Ishikawa (cell line): Measurements from ENCODE around the gene PTPRE.

Experiments used
- CEBPB ChIP-seq: IDR thresholded peaks from 2 replicates; pipeline ENCODE4 v1.6.1; 2012
- CREB1 ChIP-seq: IDR thresholded peaks from 2 replicates; pipeline ENCODE4 v1.6.1; 2012; ENCODE audit warnings: low read depth
- EGR1 ChIP-seq: IDR thresholded peaks from 2 replicates; pipeline ENCODE4 v1.6.1; 2012
- EP300 ChIP-seq: IDR thresholded peaks from 2 replicates; pipeline ENCODE4 v1.6.1; 2012; ENCODE audit warnings: borderline replicate concordance
- FOXM1 ChIP-seq: IDR thresholded peaks from 2 replicates; pipeline ENCODE4 v1.6.1; 2012; ENCODE audit warnings: low read depth, borderline replicate concordance
- NFIC ChIP-seq: IDR thresholded peaks from 2 replicates; pipeline ENCODE4 v1.6.1; 2012
- RAD21 ChIP-seq: IDR thresholded peaks from 2 replicates; pipeline ENCODE4 v1.6.1; 2012; ENCODE audit warnings: low read depth
- TAF1 ChIP-seq: IDR thresholded peaks from 2 replicates; pipeline ENCODE4 v1.6.1; 2012; ENCODE audit warnings: low read depth, mild to moderate bottlenecking
- TCF12 ChIP-seq: IDR thresholded peaks from 2 replicates; pipeline ENCODE4 v1.6.1; 2012; ENCODE audit warnings: low read depth
- TEAD4 ChIP-seq: IDR thresholded peaks from 2 replicates; pipeline ENCODE4 v1.6.1; 2012
- YY1 ChIP-seq: IDR thresholded peaks from 2 replicates; pipeline ENCODE4 v1.6.1; 2012; ENCODE audit warnings: low read depth
- ZBTB7A ChIP-seq: IDR thresholded peaks from 2 replicates; pipeline ENCODE4 v1.6.1; 2012; ENCODE audit warnings: low read depth
- TF ChIP-seq, protein P1 (sequence below): IDR thresholded peaks from 2 replicates; pipeline ENCODE4 v1.6.1; 2012; ENCODE audit warnings: low read depth, mild to moderate bottlenecking
- TF ChIP-seq, protein P2 (sequence below): IDR thresholded peaks from 2 replicates; pipeline ENCODE4 v1.6.1; 2012
- TF ChIP-seq, protein P3 (sequence below): IDR thresholded peaks from 2 replicates; pipeline ENCODE4 v1.6.1; 2012

Gene PTPRE

DNA sequence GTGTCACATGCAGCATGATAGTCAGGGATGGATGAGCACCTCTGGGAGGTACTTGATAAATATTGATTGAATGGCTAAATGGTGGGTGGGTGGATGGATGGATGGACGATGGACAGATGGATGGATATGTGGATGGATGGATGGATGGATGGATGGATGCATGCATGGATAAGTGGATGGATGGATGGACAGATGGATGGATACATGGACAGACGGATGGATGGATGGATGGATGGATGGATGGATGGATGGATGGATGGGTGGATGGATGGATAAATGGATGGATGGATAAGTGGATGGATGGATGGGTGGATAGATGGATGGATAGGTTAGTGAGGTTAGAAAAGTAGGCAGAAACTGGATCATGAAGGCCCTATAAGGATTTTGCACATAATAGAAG, 37.4 kb downstream of the PTPRE start:
- no peak for TF ChIP-seq NFIC
- TF ChIP-seq, protein P1, sequence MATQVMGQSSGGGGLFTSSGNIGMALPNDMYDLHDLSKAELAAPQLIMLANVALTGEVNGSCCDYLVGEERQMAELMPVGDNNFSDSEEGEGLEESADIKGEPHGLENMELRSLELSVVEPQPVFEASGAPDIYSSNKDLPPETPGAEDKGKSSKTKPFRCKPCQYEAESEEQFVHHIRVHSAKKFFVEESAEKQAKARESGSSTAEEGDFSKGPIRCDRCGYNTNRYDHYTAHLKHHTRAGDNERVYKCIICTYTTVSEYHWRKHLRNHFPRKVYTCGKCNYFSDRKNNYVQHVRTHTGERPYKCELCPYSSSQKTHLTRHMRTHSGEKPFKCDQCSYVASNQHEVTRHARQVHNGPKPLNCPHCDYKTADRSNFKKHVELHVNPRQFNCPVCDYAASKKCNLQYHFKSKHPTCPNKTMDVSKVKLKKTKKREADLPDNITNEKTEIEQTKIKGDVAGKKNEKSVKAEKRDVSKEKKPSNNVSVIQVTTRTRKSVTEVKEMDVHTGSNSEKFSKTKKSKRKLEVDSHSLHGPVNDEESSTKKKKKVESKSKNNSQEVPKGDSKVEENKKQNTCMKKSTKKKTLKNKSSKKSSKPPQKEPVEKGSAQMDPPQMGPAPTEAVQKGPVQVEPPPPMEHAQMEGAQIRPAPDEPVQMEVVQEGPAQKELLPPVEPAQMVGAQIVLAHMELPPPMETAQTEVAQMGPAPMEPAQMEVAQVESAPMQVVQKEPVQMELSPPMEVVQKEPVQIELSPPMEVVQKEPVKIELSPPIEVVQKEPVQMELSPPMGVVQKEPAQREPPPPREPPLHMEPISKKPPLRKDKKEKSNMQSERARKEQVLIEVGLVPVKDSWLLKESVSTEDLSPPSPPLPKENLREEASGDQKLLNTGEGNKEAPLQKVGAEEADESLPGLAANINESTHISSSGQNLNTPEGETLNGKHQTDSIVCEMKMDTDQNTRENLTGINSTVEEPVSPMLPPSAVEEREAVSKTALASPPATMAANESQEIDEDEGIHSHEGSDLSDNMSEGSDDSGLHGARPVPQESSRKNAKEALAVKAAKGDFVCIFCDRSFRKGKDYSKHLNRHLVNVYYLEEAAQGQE = no peak
- no peak for TF ChIP-seq CEBPB
- TF ChIP-seq YY1 = no peak
- TF ChIP-seq FOXM1 = no peak
- TF ChIP-seq TEAD4 = no peak
- TF ChIP-seq EP300 = no peak
- no peak for TF ChIP-seq RAD21
- no peak for TF ChIP-seq TCF12
- TF ChIP-seq, protein P2, sequence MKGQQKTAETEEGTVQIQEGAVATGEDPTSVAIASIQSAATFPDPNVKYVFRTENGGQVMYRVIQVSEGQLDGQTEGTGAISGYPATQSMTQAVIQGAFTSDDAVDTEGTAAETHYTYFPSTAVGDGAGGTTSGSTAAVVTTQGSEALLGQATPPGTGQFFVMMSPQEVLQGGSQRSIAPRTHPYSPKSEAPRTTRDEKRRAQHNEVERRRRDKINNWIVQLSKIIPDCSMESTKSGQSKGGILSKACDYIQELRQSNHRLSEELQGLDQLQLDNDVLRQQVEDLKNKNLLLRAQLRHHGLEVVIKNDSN = no peak
- TF ChIP-seq ZBTB7A = no peak
- TF ChIP-seq CREB1 = no peak
- TF ChIP-seq TAF1 = no peak
- TF ChIP-seq, protein P3, sequence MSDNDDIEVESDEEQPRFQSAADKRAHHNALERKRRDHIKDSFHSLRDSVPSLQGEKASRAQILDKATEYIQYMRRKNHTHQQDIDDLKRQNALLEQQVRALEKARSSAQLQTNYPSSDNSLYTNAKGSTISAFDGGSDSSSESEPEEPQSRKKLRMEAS = no peak
- TF ChIP-seq EGR1 = no peak

DNA sequence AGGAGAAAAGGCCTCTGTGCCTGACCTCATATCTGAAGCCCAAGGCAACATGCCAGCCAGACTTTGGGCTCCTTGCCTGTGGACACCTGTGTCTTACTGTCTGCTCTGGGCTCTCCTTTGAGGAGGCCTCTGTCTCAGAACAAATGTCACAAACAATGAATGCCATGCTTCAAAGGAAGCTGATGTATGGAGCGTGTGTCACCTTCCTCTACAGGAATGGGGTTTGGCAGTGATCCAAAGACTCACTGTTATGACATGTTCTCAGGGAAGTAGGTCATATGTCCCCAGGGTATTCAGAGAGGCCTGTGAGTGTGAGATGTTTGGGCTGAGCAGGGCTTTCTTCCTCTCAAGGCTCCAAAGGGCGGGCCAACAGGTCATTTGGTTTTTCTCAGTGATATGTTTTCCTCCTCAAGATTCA, 38.4 kb downstream of the PTPRE start:
- TF ChIP-seq YY1 (no peak), FOXM1 (no peak), EGR1 (no peak), NFIC (peak; percentile 81), EP300 (peak; percentile 39; the same call in 1 of the 2 replicates), TCF12 (peak; percentile 74), ZBTB7A (no peak), TEAD4 (peak; percentile 42; the same call in 1 of the 2 replicates), CREB1 (no peak), RAD21 (no peak), CEBPB (no peak)
- TF ChIP-seq, protein P3 = no peak

DNA sequence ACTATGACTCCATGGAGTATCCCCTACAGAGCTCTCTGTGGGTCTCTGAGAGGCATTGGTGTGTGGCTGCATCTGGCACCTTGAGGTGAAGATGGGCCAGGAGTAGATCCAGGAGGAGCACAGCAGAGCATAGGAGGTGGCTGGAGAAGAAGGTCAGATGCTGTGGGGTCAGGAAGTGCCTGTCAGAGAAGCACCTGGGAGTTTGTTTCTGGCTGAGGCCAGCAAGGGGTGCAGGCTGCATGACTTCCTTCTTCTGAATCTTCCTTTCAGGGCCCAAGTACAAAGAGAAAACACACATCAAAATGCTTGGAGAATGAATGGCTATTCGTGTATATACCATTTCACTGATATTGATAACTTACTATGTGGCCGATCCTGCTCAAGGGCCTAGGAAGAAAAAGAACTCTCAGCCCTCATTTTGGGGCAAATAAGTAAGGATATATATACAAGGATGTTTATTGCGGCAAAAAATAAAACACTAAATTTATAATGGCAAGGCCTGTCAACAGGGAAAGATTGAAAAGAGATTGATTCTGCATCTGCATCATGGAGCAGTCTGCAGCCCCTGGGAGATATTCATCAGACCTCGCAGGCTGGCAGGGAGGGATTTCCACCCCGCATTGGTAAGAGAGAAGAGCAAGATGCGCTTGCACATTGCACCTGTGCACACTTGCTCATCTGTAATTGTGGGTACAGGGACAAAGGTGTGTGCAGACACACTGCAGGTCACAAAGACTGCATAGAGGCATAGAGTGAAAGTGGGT, 39.2 kb downstream of the PTPRE start:
- no peak for TF ChIP-seq FOXM1
- no peak for TF ChIP-seq YY1
- TF ChIP-seq, protein P1 = no peak
- TF ChIP-seq, protein P3 = no peak
- no peak for TF ChIP-seq EGR1
- no peak for TF ChIP-seq CREB1
- TF ChIP-seq TAF1 = no peak
- no peak for TF ChIP-seq ZBTB7A
- no peak for TF ChIP-seq TCF12
- TF ChIP-seq, protein P2 = no peak
- no peak for TF ChIP-seq NFIC
- TF ChIP-seq EP300 = no peak
- TF ChIP-seq CEBPB = no peak
- no peak for TF ChIP-seq RAD21
- TF ChIP-seq TEAD4 = no peak

DNA sequence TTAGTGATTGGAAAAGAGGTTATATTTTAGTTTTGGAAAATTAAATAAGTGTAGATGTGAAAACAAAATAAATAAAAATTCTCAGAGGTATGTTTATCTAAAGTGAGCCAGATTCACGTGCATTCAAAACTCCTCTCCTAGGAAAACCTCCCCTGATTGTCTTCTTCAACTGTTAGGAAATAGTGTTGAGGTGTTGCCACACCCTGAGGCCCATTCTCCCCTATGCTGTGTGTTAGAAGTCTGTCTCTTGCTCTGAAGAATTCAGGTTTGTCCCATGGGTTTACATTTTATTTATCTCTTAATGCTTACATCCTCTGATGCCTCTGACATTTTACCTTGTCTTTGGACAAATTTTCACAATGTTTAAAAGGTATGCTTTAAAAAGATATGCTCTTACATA, 40.3 kb downstream of the PTPRE start:
- no peak for TF ChIP-seq TEAD4
- 0 out of 2 replicates have a peak, but pooled peaks have one; percentile 28 for TF ChIP-seq CEBPB

DNA sequence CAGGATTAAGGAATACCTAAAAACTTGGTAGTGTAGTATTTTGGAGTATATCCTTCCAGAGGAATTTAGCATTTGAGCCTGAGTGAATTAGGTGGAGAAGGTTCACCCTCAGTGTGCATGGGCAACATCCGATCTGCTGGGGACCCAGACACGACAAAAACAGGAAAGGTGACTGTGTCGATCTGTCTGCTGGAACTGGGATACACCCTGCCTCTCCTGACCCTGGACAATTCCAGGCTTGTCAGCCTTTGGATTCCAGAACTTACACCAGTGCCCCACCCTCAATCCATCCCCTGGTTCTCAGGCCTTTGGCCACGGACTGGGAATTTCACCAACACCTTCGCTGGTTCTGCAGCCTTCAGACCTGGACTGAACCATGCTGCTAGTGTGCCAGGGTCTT, 41.9 kb downstream of the PTPRE start:
- TF ChIP-seq CEBPB (no peak), EP300 (no peak), TCF12 (no peak), EGR1 (no peak), FOXM1 (no peak), RAD21 (no peak), CREB1 (no peak), ZBTB7A (no peak), YY1 (no peak), NFIC (no peak), TEAD4 (no peak), TAF1 (no peak)
- TF ChIP-seq, protein P2 = no peak
- TF ChIP-seq, protein P3 = no peak
- TF ChIP-seq, protein P1 = no peak
